ENCODE data around the gene CNNM1.

GRCh38 chr10:99382176-99382575 is 53.0 kb downstream of the CNNM1 start:
- TF ChIP-seq CTCF (IDR thresholded peaks at IDR 0.05) (no peak), POLR2A (IDR thresholded peaks at IDR 0.05) (no peak)

Measured in lower leg skin (tissue), 3 donors.